Measurements from ENCODE around the gene DIP2C.

DIP2C gene

GRCh38 chr10:677038-677437, 12.4 kb downstream of the DIP2C start:
- no peak for DNase-seq

GRCh38 chr10:676178-676577, 13.3 kb downstream of the DIP2C start:
- no peak for DNase-seq

- no peak for DNase-seq
Measured at GRCh38 chr10:675532-675931, 13.9 kb downstream of the DIP2C start.

GRCh38 chr10:673492-673891, 16.0 kb downstream of the DIP2C start:
- no peak for DNase-seq

GRCh38 chr10:672992-673391, 16.5 kb downstream of the DIP2C start:
- no peak for DNase-seq

GRCh38 chr10:672203-672602, 17.3 kb downstream of the DIP2C start:
- DNase-seq: no peak

- no peak for DNase-seq
Measured at GRCh38 chr10:670990-671389, 18.5 kb downstream of the DIP2C start.

GRCh38 chr10:670038-670437, 19.4 kb downstream of the DIP2C start:
- DNase-seq: no peak

GRCh38 chr10:668786-669485, 20.5 kb downstream of the DIP2C start:
- no peak for DNase-seq

- no peak for DNase-seq
Measured at GRCh38 chr10:667602-668143, 21.8 kb downstream of the DIP2C start.

- DNase-seq: no peak
Measured at GRCh38 chr10:667096-667495, 22.4 kb downstream of the DIP2C start.

- DNase-seq: no peak
Measured at GRCh38 chr10:666237-667012, 23.0 kb downstream of the DIP2C start.

- no peak for DNase-seq
Measured at GRCh38 chr10:665579-666091, 23.8 kb downstream of the DIP2C start.

GRCh38 chr10:664893-665292, 24.6 kb downstream of the DIP2C start:
- DNase-seq: no peak

GRCh38 chr10:664301-664700, 25.2 kb downstream of the DIP2C start:
- DNase-seq: no peak

- no peak for DNase-seq
Measured at GRCh38 chr10:663831-664251, 25.6 kb downstream of the DIP2C start.

- no peak for DNase-seq
Measured at GRCh38 chr10:663466-663751, 26.1 kb downstream of the DIP2C start.

GRCh38 chr10:662686-663465, 26.6 kb downstream of the DIP2C start:
- no peak for DNase-seq

- DNase-seq: no peak
Measured at GRCh38 chr10:662223-662605, 27.3 kb downstream of the DIP2C start.

GRCh38 chr10:661597-662222, 27.8 kb downstream of the DIP2C start:
- DNase-seq: no peak

- no peak for DNase-seq
Measured at GRCh38 chr10:660970-661596, 28.4 kb downstream of the DIP2C start.

- no peak for DNase-seq
Measured at GRCh38 chr10:660413-660969, 29.0 kb downstream of the DIP2C start.

All from stimulated activated naive CD4-positive, alpha-beta T cell (primary cell).